Naive thymus-derived CD4-positive, alpha-beta T cell (primary cell): ENCODE measurements around the gene LST1. TPM values are rescaled to one million over a fixed set of nuclear protein-coding genes. Genes with fewer than 3 reads are reported as not detected.

Experiments
- ATAC-seq: fragments of 150-1000 bp; cut with Tn5 transposase; 2 replicates; pipeline ENCODE4 v1.10.0; 2021; ENCODE audit warnings: mild to moderate bottlenecking, moderate library complexity
- CTCF ChIA-PET: fragments of 350-600 bp; sonication (Branson Sonifier 250); formaldehyde crosslinking; loops from one replicate; lab custom pipeline; 2021; ENCODE audit warnings: antibody characterized with exemption; lab: Charles Lee
- POLR2A ChIA-PET: fragments of 350-600 bp; sonication (Branson Sonifier 250); formaldehyde crosslinking; loops from one replicate; lab custom pipeline; 2021; ENCODE audit warnings: antibody characterized with exemption, inconsistent platforms; lab: Charles Lee
- DNase-seq, 9 donors: peaks; one replicate each; pipeline versions ENCODE4 v3.0.0 to v3.0.0-alpha.2; 2020 to 2022; ENCODE audit warnings: mixed read lengths in 1 of 9
- H3K27ac ChIP-seq: one replicate; pipeline ENCODE4 v1.7.0; 2013; ENCODE audit warnings: mild to moderate bottlenecking, low read depth, low read length, moderate library complexity
- H3K27me3 ChIP-seq, 2 donors: one replicate each; pipeline ENCODE4 v1.7.0; 2013; ENCODE audit warnings: low read length in 2 of 2, mild to moderate bottlenecking in 2 of 2, moderate library complexity in 2 of 2; ENCODE audit not compliant: control insufficient read depth in 2 of 2, insufficient read depth in 2 of 2
- H3K36me3 ChIP-seq, 3 experiments: 1 replicate in 2 of 3; 2 replicates in 1 of 3; pipeline ENCODE4 v1.7.0; 2013; ENCODE audit warnings: low read length in 3 of 3, mild to moderate bottlenecking in 3 of 3, moderate library complexity in 1 of 3; ENCODE audit not compliant: insufficient read depth in 3 of 3, control insufficient read depth in 2 of 3
- H3K4me1 ChIP-seq, 2 donors: one replicate each; pipeline ENCODE4 v1.7.0; 2013; ENCODE audit warnings: low read length in 2 of 2, mild to moderate bottlenecking in 2 of 2, moderate library complexity in 1 of 2; ENCODE audit not compliant: control insufficient read depth in 2 of 2, insufficient read depth in 2 of 2
- H3K4me3 ChIP-seq: 2 replicates; pipeline ENCODE4 v1.7.0; 2013; ENCODE audit warnings: mild to moderate bottlenecking, low read length
- H3K9me3 ChIP-seq, 3 experiments: 1 replicate in 2 of 3; 2 replicates in 1 of 3; pipeline ENCODE4 v1.7.0; 2013; ENCODE audit warnings: low read length in 3 of 3; ENCODE audit not compliant: control insufficient read depth in 2 of 3
- H3K27ac Mint-ChIP-seq, 9 donors: one replicate each; pipeline ENCODE4 v1.8.0; 2020 to 2022; ENCODE audit warnings: mixed read lengths in 9 of 9, mild to moderate bottlenecking in 8 of 9, moderate library complexity in 5 of 9, inconsistent platforms in 2 of 9
- H3K27me3 Mint-ChIP-seq, 5 donors: one replicate each; pipeline ENCODE4 v1.8.0; 2021 to 2022; ENCODE audit warnings: mixed read lengths in 5 of 5, mild to moderate bottlenecking in 1 of 5
- H3K36me3 Mint-ChIP-seq, 5 donors: one replicate each; pipeline ENCODE4 v1.8.0; 2020 to 2022; ENCODE audit warnings: mixed read lengths in 5 of 5, mild to moderate bottlenecking in 3 of 5, inconsistent platforms in 1 of 5
- H3K4me1 Mint-ChIP-seq, 7 donors: one replicate each; pipeline ENCODE4 v1.8.0; 2020 to 2022; ENCODE audit warnings: mixed read lengths in 7 of 7, mild to moderate bottlenecking in 3 of 7, inconsistent platforms in 1 of 7
- H3K4me3 Mint-ChIP-seq, 10 donors: one replicate each; pipeline ENCODE4 v1.8.0; 2020 to 2022; ENCODE audit warnings: mild to moderate bottlenecking in 10 of 10, mixed read lengths in 10 of 10, moderate library complexity in 6 of 10, inconsistent platforms in 2 of 10
- H3K9me3 Mint-ChIP-seq, 11 donors: one replicate each; pipeline ENCODE4 v1.8.0; 2020 to 2022; ENCODE audit warnings: mixed read lengths in 11 of 11, mild to moderate bottlenecking in 4 of 11, inconsistent platforms in 1 of 11, moderate library complexity in 1 of 11
- intact Hi-C, 2 donors: fragments of 100-400 bp; cut with micrococcal nuclease; formaldehyde crosslinking; loops; one replicate each; pipeline ENCODE4 v1.15.1; 2023
- polyA plus RNA-seq, 2 donors: library from polyadenylated mRNA; unstranded; fragments of 300-500 nt; fragmentation: Illumina TruSeq; gene quantifications; one replicate each; pipeline ENCODE4 v1.2.3, GENCODE V29; 2021
- total RNA-seq, 6 experiments: library from RNA in 5 of 6; stranded (reverse) in 5 of 6; gene quantifications; 1 replicate in 5 of 6; 2 replicates in 1 of 6; pipeline ENCODE4 v1.2.3 and lab custom pipeline; 2021 to 2026

Gene LST1
- total and polyA plus RNA-seq, 7 experiments from 2014 or later: 8.4 to 234 (median 16.2) TPM

- Histone ChIP-seq H3K4me3 (peak overlapping the region; percentile 48), H3K4me1 (peaks cover 42 to 60% of the 10 kb centered on the region in 2 donors), H3K27ac (peak overlapping the region; percentile 57), H3K27me3 (no peaks in the 10 kb centered on the region), H3K9me3 (no peaks in the 10 kb centered on the region), H3K36me3 (no peaks in the 10 kb centered on the region)
- Mint-ChIP-seq H3K9me3 (no peaks in the 10 kb centered on the region), H3K27ac (peak overlapping the region in 8 of 9 donors; percentile 84 to 91 (median 88)), H3K4me1 (peaks cover 42 to 70% (median 58%) of the 10 kb centered on the region in 7 donors), H3K36me3 (peaks cover 8 to 44% (median 11%) of the 10 kb centered on the region in 5 donors), H3K4me3 (peak overlapping the region in 7 of 10 donors; percentile 66 to 87 (median 82)), H3K27me3 (peaks cover 0 to 16% (median 0%) of the 10 kb centered on the region in 5 donors)
- ATAC-seq: no peak
- intact Hi-C loops: loop anchor here (2.0 kb wide), 2 partner anchors 17 to 23 kb away; partner anchors contain the start of gene TNF (in 1 of the 2)
- no peak for DNase-seq
- ChIA-PET CTCF (interaction anchor here (0.7 to 6.5 kb wide), 4 partner anchors 13 to 39 kb away, joined by 3 to 57 read pairs (median 8); partner anchors contain the start of gene LTB), POLR2A (interaction anchor here (0.6 to 53.8 kb wide), 5 partner anchors 9 to 1295 kb away, joined by 3 to 3078 read pairs (median 4); partner anchors contain the start of genes AIF1, DDX39B, LST1 and LTA)
Measured at GRCh38 chr6:31558318-31558625, 27.8 kb upstream of the LST1 start.

- peaks cover 10 to 46% (median 15%) of the 10 kb centered on the region in 5 donors for H3K36me3 Mint-ChIP-seq
- Histone ChIP-seq H3K9me3 (no peaks in the 10 kb centered on the region), H3K27ac (peak overlapping the region; percentile 57), H3K27me3 (no peaks in the 10 kb centered on the region), H3K4me1 (peaks cover 42 to 60% of the 10 kb centered on the region in 2 donors), H3K4me3 (peak overlapping the region; percentile 48), H3K36me3 (peaks cover 0 to 3% (median 0%) of the 10 kb centered on the region in 3 experiments)
- peaks cover 46 to 74% (median 61%) of the 10 kb centered on the region in 7 donors for H3K4me1 Mint-ChIP-seq
- H3K27ac Mint-ChIP-seq: peak overlapping the region; percentile 84 to 92 (median 88)
- peak overlapping the region; percentile 66 to 87 (median 82) for H3K4me3 Mint-ChIP-seq
- intact Hi-C loops: loop anchor here (1.0 to 2.0 kb wide), 4 partner anchors 9 to 22 kb away; partner anchors contain the start of genes LTA (in 1 of the 2) and TNF (in 1 of the 2)
- CTCF ChIA-PET: interaction anchor here (0.6 to 6.5 kb wide), 10 partner anchors 9 to 272 kb away, joined by 3 to 57 read pairs (median 4); partner anchors contain the start of genes ATP6V1G2, LTB and NFKBIL1
- H3K27me3 Mint-ChIP-seq: peaks cover 0 to 20% (median 0%) of the 10 kb centered on the region in 5 donors
- POLR2A ChIA-PET: interaction anchor here (0.6 to 53.8 kb wide), 8 partner anchors 8 to 1295 kb away, joined by 3 to 3078 read pairs (median 3); partner anchors contain the start of genes AIF1, DDX39B, LST1 and LTA
- ATAC-seq (peak; percentile 78), DNase-seq (peak in 8 of 9 donors; percentile 51 to 75 (median 56))
- H3K9me3 Mint-ChIP-seq: no peaks in the 10 kb centered on the region
Measured at GRCh38 chr6:31558631-31559500, 27.2 kb upstream of the LST1 start.

- DNase-seq (no peak), ATAC-seq (peak; percentile 1)
- Mint-ChIP-seq H3K4me1 (peaks cover 50 to 76% (median 62%) of the 10 kb centered on the region in 7 donors), H3K27ac (peak overlapping the region; percentile 84 to 92 (median 89)), H3K9me3 (no peaks in the 10 kb centered on the region), H3K36me3 (peaks cover 12 to 46% (median 17%) of the 10 kb centered on the region in 5 donors), H3K4me3 (peak overlapping the region; percentile 66 to 87 (median 82)), H3K27me3 (peaks cover 0 to 22% (median 0%) of the 10 kb centered on the region in 5 donors)
- H3K4me3 ChIP-seq: peak overlapping the region; percentile 48
- intact Hi-C loops: loop anchor here (1.0 to 2.0 kb wide), 4 partner anchors 9 to 21 kb away; partner anchors contain the start of genes LTA (in 1 of the 2) and TNF (in 1 of the 2)
- H3K9me3 ChIP-seq: no peaks in the 10 kb centered on the region
- H3K27ac ChIP-seq: peak overlapping the region; percentile 57
- CTCF ChIA-PET: interaction anchor here (0.8 to 6.5 kb wide), 8 partner anchors 8 to 271 kb away, joined by 3 to 57 read pairs (median 4); partner anchors contain the start of genes ATP6V1G2, LTB and NFKBIL1
- H3K4me1 ChIP-seq: peaks cover 42 to 60% of the 10 kb centered on the region in 2 donors
- peaks cover 0 to 5% (median 0%) of the 10 kb centered on the region in 3 experiments for H3K36me3 ChIP-seq
- POLR2A ChIA-PET: interaction anchor here (0.8 to 53.8 kb wide), 4 partner anchors 9 to 36 kb away, joined by 3 to 3078 read pairs (median 10); partner anchors contain the start of genes AIF1, DDX39B, LST1 and LTA
- H3K27me3 ChIP-seq: no peaks in the 10 kb centered on the region
Measured at GRCh38 chr6:31559606-31559957, 26.5 kb upstream of the LST1 start.

GRCh38 chr6:31559958-31560696 lies 25.9 kb upstream of the LST1 start:
- H3K4me3 ChIP-seq: peak overlapping the region; percentile 48
- intact Hi-C loops: loop anchor here (1.0 to 2.0 kb wide), 4 partner anchors 8 to 21 kb away; partner anchors contain the start of genes LTA (in 1 of the 2) and TNF (in 1 of the 2)
- Mint-ChIP-seq H3K9me3 (no peaks in the 10 kb centered on the region), H3K36me3 (peaks cover 12 to 47% (median 18%) of the 10 kb centered on the region in 5 donors), H3K4me3 (peak overlapping the region; percentile 66 to 87 (median 82)), H3K4me1 (peaks cover 55 to 78% (median 65%) of the 10 kb centered on the region in 7 donors), H3K27me3 (peaks cover 0 to 27% (median 0%) of the 10 kb centered on the region in 5 donors), H3K27ac (peak overlapping the region; percentile 84 to 92 (median 89))
- no peaks in the 10 kb centered on the region for H3K27me3 ChIP-seq
- ChIA-PET POLR2A (interaction anchor here (1.4 to 53.8 kb wide), 3 partner anchors 8 to 36 kb away, joined by 6 to 3078 read pairs (median 16); partner anchors contain the start of genes AIF1, DDX39B, LST1 and LTA), CTCF (interaction anchor here (0.8 to 6.5 kb wide), 7 partner anchors 8 to 37 kb away, joined by 3 to 57 read pairs (median 5); partner anchors contain the start of genes ATP6V1G2, LTB and NFKBIL1)
- H3K9me3 ChIP-seq: no peaks in the 10 kb centered on the region
- peak in 1 of 9 donors; percentile 34 for DNase-seq
- peaks cover 42 to 60% of the 10 kb centered on the region in 2 donors for H3K4me1 ChIP-seq
- peak overlapping the region; percentile 57 for H3K27ac ChIP-seq
- ATAC-seq: peak; percentile 79
- H3K36me3 ChIP-seq: peaks cover 0 to 10% (median 0%) of the 10 kb centered on the region in 3 experiments

GRCh38 chr6:31560697-31561058 lies 25.4 kb upstream of the LST1 start:
- H3K27ac Mint-ChIP-seq: peak overlapping the region; percentile 5 to 90 (median 88)
- no peaks in the 10 kb centered on the region for H3K9me3 ChIP-seq
- CTCF ChIA-PET: interaction anchor here (2.4 to 6.5 kb wide), 2 partner anchors 20 to 37 kb away, joined by 14 to 57 read pairs; partner anchors contain the start of gene LTB
- H3K27ac ChIP-seq: peak overlapping the region; percentile 3
- H3K4me1 Mint-ChIP-seq: peaks cover 60 to 84% (median 69%) of the 10 kb centered on the region in 7 donors
- DNase-seq: no peak
- H3K36me3 ChIP-seq: peaks cover 0 to 15% (median 0%) of the 10 kb centered on the region in 3 experiments
- H3K4me3 Mint-ChIP-seq: peak overlapping the region in 8 of 10 donors; percentile 66 to 87 (median 82)
- no peak overlapping the region for H3K4me3 ChIP-seq
- peaks cover 12 to 51% (median 18%) of the 10 kb centered on the region in 5 donors for H3K36me3 Mint-ChIP-seq
- ATAC-seq: no peak
- H3K27me3 ChIP-seq: no peaks in the 10 kb centered on the region
- H3K4me1 ChIP-seq: peaks cover 42 to 60% of the 10 kb centered on the region in 2 donors
- POLR2A ChIA-PET: interaction anchor here (1.4 to 53.8 kb wide), 3 partner anchors 9 to 35 kb away, joined by 6 to 3078 read pairs (median 16); partner anchors contain the start of genes AIF1, DDX39B, LST1 and LTA
- peaks cover 0 to 33% (median 0%) of the 10 kb centered on the region in 5 donors for H3K27me3 Mint-ChIP-seq
- no peaks in the 10 kb centered on the region for H3K9me3 Mint-ChIP-seq
- intact Hi-C loops: no loop called here
